T-helper 2 cell (primary cell): ENCODE results near the gene ABCC10.
"Not testable (repeated sequence)": the region's sequence is repeated elsewhere in the genome, so short reads cannot be mapped to it uniquely, and the experiment has no call there.

Experiments used
- DNase-seq, 5 experiments: peaks; one replicate each; pipeline versions ENCODE4 v3.0.0 to v3.0.0-alpha.2; 2012 to 2022

ABCC10 gene

GRCh38 chr6:43496370-43497128, 69.2 kb downstream of the ABCC10 start:
- no peak for DNase-seq

- no peak for DNase-seq
Observed at GRCh38 chr6:43497129-43497396, 69.7 kb downstream of the ABCC10 start.

GRCh38 chr6:43497689-43498088, 70.3 kb downstream of the ABCC10 start:
- DNase-seq = no peak

- not testable (repeated sequence) for DNase-seq
Observed at GRCh38 chr6:43498291-43498690, 71.0 kb downstream of the ABCC10 start.

- no peak for DNase-seq
Observed at GRCh38 chr6:43499028-43499815, 71.9 kb downstream of the ABCC10 start.
